Stimulated activated naive CD4-positive, alpha-beta T cell treated with Interleukin-2 at 50 U/mL for 16 hours (primary cell): ENCODE data around the gene TP53RK.

Source experiments
- DNase-seq: peaks from one replicate; lab custom pipeline; 2025; lab: John Stamatoyannopoulos, UW

TP53RK gene

DNA sequence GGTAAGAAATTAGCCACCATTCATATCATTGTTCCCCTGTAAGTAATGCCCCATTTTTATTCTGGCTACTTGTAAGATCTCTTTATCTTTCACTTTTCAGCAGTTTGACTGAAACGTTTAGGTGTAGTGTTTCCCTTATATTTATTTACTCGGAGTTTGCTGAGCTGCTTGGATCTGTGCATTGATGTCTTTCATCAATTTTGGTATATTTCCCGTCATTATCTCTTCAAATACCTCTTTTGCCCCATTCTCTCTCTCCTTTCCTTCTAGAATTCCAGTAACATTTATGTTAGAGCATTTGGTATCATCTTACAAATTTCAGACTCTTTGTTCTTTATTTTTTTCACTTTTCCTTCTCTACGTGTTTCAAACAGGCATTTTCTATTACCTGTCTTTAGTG lies 28.8 kb downstream of the TP53RK start:
- no peak for DNase-seq

DNA sequence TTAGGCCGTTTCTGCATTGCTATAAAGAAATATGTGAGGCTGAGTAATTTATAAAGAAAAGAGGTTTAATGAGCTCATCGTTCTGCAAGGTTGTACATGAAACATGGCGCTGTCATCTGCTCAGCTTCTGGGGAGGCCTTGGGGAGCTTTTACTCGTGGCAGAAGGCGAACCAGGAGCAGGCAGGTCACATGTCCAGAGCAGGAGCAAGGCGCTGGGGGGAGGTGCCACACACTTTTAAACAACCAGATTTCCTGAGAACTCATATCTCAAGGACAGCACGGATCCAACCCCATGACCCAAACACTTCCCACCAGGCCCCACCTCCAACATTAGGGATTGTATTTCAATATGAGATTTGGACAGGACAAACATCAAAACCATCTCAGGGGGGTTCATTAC lies 31.6 kb downstream of the TP53RK start:
- DNase-seq, result no peak

DNA sequence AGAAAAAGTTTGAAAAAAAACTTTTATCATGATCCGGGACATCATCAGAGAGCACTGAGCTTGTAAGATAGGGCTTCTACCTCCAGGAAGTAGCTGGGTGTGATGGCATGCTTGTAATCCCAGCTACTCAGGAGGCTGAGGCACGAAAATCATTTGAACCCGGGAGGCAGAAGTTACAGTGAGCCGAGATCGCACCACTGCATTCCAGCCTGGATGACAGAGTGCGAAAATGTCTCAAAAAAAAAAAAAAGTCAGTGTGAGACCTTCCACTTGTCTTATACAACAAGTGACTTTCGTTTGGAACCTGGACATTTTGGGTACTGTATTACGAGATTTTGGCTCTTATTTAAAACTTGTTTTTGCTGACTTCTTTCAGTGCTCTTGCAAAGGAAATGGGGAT lies 32.1 kb downstream of the TP53RK start:
- no peak for DNase-seq

- no peak for DNase-seq
These were observed 36.5 kb downstream of the TP53RK start for GRCh38 chr20:46652699-46653098.

- DNase-seq, result no peak
These were observed 37.9 kb downstream of the TP53RK start, which contains the start of gene SLC13A3 for GRCh38 chr20:46651091-46651962. Gene SLC13A3, minus strand, starts transcription at chr20:46651459. Its CDS starts 38 bp downstream, at chr20:46651421.

GRCh38 chr20:46650575-46651090 lies 38.6 kb downstream of the TP53RK start:
- DNase-seq, result no peak

DNA sequence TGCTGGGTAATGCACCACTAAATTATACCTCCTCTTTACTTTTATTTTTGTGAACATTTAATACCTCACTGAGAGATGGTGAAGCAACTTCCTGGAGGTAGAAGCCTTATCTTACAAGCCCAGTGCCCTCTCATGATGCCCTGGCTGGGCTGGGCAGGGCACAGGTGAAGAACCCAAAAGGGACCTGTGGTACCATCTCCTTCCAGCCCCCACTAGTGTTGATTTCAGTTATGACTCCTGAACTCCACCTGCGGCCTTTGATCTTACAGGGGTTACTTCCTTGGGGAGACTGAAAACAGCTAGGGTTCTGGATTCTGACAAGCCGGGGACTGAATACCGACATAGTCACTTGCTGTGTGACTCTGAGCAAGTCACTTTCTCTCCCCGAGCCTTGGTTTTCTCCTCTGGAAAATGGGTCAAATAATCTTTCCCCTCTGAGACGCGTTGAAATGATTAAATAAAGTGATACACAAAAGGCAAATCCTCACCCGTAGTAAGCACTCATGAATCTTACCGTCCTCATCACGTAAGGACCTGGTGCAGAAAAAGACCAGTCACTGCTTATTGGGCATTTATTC lies 39.2 kb downstream of the TP53RK start:
- DNase-seq, result no peak

DNA sequence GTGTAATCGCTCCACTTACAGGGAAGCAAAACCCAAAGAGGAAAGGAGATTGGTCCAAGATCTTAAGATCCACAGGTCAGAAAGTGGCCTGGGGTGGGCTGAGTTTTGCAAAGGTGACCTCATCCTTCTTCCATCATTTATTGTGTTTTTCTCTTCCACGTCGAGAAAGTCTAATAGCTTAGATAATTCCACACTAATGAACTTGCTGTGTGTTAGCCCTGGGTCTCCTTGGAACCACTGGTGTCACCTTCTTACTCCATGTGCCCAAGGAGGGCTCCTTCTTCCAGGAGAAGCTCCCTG lies 39.6 kb downstream of the TP53RK start:
- DNase-seq, result no peak

DNA sequence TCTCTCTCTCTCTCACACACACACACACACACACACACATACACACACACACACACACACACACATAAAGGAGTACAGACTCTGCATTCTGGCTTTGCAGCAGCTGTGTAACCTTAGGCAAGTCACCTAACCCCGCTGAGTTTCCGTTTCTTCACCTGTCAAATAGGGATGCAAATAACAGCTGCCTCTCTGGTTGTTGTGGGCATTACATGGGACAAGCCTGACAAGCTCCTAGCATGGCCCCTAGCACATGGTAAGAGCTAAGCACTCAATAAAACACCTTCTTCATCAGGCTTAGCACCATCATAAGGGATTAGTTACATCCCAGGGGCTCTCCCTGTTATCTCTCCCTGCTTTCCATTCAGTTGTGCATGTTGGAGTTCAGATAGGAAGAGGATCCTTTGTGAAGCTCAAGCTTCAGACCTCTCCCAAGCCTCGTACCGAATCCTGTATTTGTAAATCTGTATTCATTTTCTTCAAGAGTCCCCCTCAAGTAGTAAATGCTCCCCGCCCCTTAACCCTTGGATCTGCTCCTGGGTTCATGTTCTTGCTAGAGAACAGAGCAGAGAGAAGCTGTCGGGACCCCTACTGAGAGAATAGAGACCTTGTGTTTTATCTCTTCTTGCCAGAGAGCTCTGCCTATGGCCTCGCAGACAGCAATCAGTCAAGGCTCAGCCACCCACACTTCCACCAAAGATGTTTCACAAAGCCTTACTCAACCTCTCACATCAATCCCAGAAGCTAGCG lies 40.2 kb downstream of the TP53RK start:
- no peak for DNase-seq

GRCh38 chr20:46647469-46647868 lies 41.8 kb downstream of the TP53RK start:
- DNase-seq, result no peak

DNA sequence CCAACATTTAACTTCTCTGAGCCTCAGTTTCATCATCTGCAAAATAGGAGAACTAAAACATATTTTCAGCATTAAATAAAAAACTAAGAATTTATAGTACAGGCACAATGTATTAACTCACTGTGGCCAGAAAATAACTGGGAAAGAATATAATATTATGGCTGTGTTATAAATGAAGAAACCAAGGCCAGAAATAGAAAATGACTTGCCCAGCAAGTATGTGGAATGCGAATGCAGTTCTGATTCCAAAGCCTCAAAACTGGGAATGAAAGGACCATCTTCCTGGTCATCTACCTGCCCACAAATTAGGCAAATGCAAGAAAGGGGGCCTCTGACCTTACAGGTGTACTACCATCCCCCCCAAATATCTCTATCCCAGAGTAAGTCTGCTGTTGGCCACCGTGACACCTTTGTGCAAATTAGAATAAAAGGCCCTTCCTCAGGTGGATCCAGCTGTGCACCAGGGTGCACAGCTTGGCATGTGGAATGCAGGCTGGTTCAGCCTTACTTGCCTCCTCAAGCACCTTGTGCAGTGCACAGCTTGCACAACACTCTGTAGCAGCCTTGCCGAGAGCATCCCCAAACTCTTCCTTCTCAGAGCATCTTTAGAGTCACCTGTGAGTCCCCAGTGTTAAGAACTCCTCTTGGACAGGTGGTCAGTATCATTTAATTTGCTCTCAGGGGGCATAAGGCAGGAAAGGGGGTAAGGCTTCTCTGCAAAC lies 42.4 kb downstream of the TP53RK start:
- no peak for DNase-seq

GRCh38 chr20:46646122-46646521 lies 43.1 kb downstream of the TP53RK start:
- no peak for DNase-seq

GRCh38 chr20:46644733-46645132 lies 44.5 kb downstream of the TP53RK start:
- DNase-seq, result no peak

DNA sequence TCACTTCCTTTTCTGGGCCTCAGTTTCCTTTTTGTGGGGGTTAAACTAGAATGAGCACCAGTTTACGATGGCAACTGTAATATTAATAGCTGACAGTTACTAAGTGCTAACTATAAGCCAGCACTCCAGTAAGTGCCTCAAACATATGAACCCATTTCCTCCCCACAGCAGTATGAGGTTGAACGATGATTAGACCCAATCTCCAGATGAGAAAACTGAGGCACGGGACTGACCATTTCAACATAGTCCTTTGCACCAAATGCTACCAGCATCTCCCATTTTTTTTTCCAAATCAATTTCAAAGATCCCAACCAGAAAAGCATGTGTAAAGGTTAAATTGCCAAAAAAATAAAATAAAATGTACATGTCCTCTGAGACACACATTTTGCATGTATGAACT lies 45.1 kb downstream of the TP53RK start:
- no peak for DNase-seq

GRCh38 chr20:46642969-46643343 lies 46.3 kb downstream of the TP53RK start:
- no peak for DNase-seq

DNA sequence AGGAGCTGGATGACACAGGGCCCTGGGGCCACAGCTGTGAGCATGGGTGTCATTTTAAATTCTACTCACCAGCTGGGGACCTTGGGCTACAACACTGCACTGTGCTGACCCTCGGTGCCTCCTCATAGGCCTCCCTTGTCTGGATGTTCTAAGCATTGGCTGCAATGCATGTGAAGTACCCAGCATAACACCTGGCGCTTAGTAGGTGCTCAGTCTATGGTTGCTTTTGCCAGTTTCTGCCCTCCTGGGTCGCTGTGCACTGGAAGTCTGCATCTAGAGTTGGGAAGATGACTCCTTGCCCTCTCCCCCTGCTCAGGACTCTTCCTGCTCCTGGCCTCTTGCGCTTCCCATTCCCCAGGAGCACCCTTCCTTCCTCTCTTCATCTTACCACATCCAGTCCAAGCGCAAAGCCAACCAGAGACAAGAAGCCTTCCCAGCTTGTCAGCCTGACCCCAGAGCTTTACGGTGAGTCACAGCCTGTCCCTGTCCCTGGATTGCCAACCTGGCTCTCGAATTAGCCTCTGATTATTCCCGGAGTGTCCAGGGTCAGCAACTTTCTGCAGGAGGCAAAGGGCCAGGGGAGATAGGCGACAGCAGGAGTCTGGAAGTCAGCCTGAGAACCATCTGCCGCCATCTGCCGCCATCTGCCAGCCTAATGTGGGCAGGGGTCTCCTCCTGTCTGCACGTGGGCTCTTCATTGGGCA lies 46.8 kb downstream of the TP53RK start:
- no peak for DNase-seq

- no peak for DNase-seq
These were observed 47.8 kb downstream of the TP53RK start for GRCh38 chr20:46641424-46641823.

DNA sequence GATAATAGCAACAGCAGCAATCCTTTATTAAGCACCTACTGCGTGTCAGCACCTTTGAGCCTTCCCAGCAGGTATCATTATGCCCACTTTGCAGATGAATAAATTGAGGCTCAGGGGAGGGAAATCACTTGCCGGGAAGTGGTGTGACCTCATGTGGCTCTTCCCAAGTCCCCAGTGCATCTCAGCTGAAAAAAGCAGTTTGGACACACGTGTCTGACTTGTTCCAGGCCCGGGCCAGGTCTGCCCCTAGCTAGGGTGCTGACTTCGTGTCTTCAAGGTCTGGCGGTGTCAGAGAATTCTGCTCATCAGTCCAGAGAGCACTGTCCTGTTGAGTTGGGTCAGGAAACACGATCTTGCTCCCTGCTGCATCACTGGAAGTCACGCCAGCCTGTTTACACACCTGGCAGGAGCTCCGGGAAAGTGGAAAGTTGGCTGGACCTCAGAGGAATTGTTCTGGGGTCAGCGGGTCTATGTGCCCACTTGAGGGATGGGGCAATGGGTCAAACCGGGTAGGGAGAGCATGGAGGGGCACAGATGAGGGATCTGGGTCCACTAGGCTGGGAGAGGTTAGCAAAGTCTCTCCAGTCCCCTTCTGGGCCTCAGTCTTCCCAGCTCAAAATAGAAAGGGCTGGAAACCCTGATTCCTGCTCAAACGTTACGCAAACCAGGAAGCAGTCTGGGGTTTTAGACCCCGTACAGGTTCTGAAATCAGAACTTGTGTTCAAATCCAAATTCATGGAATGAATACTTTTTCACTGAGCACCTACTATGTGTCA lies 48.5 kb downstream of the TP53RK start:
- DNase-seq, result no peak

DNA sequence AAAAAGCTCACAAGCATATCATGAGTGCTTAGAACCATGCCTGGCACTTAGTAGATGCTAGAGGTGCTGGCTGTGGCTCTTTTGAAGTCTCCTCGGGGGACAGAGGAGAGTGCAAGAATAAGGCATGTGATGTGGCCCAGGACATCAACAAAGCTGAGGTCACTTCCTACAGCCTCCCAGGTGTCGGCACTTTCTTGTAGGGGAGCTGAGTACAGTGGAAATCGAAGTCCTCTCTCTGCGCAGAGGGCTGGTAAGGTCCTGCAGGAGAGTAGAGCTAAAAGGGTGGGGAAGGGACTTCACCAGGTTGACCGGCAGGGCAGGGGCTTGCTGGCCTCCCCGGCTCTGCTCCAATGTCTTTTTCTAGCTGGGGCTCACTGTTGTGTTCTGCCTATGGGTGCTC lies 49.2 kb downstream of the TP53RK start:
- DNase-seq, result no peak

DNA sequence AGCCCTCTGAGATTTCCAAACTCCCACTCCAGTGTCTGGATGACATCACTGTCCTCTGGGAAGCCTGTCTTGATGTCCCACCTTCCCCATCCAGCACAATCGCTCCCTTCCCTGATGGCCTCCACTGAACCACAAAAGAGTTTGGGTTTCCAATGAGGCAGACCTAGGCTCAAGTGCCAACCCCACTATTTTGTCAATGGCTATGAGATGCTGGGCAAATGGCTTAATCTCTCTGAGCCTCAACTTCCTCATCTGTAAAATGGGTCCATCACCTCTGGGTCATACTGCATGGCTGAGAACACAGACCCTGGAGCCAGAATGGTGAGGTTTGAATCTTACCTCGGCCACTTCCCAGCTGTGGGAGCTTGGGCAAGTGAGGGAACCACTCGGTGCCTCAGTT lies 49.7 kb downstream of the TP53RK start:
- DNase-seq, result no peak

DNA sequence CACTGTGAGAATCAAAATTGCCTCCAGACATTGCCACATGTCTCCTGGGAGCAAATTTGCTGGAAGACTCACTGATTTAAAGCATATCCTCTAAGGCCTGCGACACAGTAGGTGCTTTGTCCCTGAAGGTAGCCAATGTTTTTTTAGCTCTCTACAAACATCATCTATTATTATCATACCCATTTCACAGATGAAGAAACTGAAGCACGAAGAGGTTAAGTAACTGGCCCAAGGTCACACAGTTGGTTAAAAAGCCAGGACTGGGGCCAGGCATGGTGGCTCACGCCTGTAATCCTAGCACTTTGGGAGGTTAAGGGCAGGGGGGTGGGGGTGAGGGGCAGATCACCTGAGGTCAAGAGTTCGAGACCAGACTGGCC lies 50.4 kb downstream of the TP53RK start:
- no peak for DNase-seq
